Gastrocnemius medialis (tissue), 4 donors: Measurements from ENCODE around the gene GUCY2C.

Source experiments
- POLR2A ChIP-seq, 2 donors: fragments of 450-650 bp; IDR thresholded peaks; one replicate each; pipeline ENCODE4 v1.6.1; 2017; ENCODE audit warnings: antibody characterized with exemption in 2 of 2, mild to moderate bottlenecking in 2 of 2, moderate library complexity in 2 of 2
- TF ChIP-seq, protein P1 (sequence below), 5 experiments: fragments of 450-650 bp in 3 of 5; fragments of 200-600 bp in 2 of 5; sonication (generic) in 2 of 5; IDR thresholded peaks in 4 of 5; conservative IDR thresholded peaks in 1 of 5; 1 replicate in 4 of 5; 2 replicates in 1 of 5; pipeline ENCODE4 v1.5.1; 2016 to 2019; ENCODE audit warnings: antibody characterized with exemption in 5 of 5, mild to moderate bottlenecking in 3 of 5, moderate library complexity in 3 of 5

DNA sequence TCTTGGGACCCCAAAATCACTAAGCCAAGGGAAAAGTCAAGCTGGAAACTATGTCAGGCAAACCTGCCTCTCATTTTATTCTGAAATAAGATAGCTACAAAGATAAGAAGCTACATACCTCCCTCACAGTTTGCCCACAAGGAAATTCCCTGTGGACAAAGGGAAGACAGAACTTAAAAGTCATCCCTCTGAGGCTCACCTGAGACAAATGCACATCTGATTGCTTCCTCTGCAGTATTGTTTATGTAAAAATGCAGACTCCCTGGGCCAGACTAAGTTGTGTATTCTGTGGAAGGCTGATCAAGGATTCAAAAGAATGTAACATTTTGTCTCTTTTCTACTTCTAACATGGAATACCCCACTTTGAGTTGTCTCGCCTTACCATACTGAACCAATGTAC lies 126.2 kb downstream of the GUCY2C start:
- TF ChIP-seq, protein P1, sequence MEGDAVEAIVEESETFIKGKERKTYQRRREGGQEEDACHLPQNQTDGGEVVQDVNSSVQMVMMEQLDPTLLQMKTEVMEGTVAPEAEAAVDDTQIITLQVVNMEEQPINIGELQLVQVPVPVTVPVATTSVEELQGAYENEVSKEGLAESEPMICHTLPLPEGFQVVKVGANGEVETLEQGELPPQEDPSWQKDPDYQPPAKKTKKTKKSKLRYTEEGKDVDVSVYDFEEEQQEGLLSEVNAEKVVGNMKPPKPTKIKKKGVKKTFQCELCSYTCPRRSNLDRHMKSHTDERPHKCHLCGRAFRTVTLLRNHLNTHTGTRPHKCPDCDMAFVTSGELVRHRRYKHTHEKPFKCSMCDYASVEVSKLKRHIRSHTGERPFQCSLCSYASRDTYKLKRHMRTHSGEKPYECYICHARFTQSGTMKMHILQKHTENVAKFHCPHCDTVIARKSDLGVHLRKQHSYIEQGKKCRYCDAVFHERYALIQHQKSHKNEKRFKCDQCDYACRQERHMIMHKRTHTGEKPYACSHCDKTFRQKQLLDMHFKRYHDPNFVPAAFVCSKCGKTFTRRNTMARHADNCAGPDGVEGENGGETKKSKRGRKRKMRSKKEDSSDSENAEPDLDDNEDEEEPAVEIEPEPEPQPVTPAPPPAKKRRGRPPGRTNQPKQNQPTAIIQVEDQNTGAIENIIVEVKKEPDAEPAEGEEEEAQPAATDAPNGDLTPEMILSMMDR (IDR thresholded peaks at IDR 0.05 in 4 of 5, conservative IDR thresholded peaks at IDR 0.05 in 1 of 5), result no peak
- TF ChIP-seq POLR2A (IDR thresholded peaks at IDR 0.05), result no peak
